Natural killer cell (primary cell): Measurements from ENCODE around the gene MSI2. TPM values are rescaled to one million over a fixed set of nuclear protein-coding genes. Genes with fewer than 3 reads are reported as not detected.

ENCODE experiments used
- ATAC-seq, 3 donors: fragments of 150-1000 bp in 2 of 3; fragments of 200-7000 bp in 1 of 3; cut with Tn5 transposase; 1 replicate in 1 of 3; 2 replicates in 2 of 3; pipeline ENCODE4 v1.10.0; 2021; ENCODE audit warnings: mild to moderate bottlenecking in 2 of 3, moderate library complexity in 2 of 3
- DNase-seq, 2 donors: peaks; one replicate each; pipeline versions ENCODE4 v3.0.0 to v3.0.0-alpha.2; 2013 to 2021; ENCODE audit warnings: mixed read lengths in 1 of 2
- H3K27ac ChIP-seq: one replicate; pipeline ENCODE4 v1.5.1; 2013; ENCODE audit warnings: mild to moderate bottlenecking, low read length
- H3K27me3 ChIP-seq: one replicate; pipeline ENCODE4 v1.6.1; 2013; ENCODE audit warnings: low read length; ENCODE audit not compliant: control insufficient read depth, insufficient read depth
- H3K36me3 ChIP-seq: one replicate; pipeline ENCODE4 v1.6.1; 2013; ENCODE audit warnings: low read length; ENCODE audit not compliant: control insufficient read depth, insufficient read depth
- H3K4me1 ChIP-seq: one replicate; pipeline ENCODE4 v1.6.1; 2013; ENCODE audit warnings: low read length; ENCODE audit not compliant: control insufficient read depth, insufficient read depth
- H3K4me3 ChIP-seq: one replicate; pipeline ENCODE4 v1.5.1; 2013; ENCODE audit warnings: low read length
- H3K9me3 ChIP-seq: one replicate; pipeline ENCODE4 v1.6.1; 2013; ENCODE audit warnings: low read length; ENCODE audit not compliant: control insufficient read depth, insufficient read depth
- H3K27ac Mint-ChIP-seq, 2 donors: one replicate each; pipeline ENCODE4 v1.8.0; 2022; ENCODE audit warnings: mild to moderate bottlenecking in 2 of 2, mixed read lengths in 2 of 2, moderate library complexity in 1 of 2
- H3K27me3 Mint-ChIP-seq, 2 donors: one replicate each; pipeline ENCODE4 v1.8.0; 2022; ENCODE audit warnings: low read depth in 2 of 2, mixed read lengths in 2 of 2
- H3K36me3 Mint-ChIP-seq: one replicate; pipeline ENCODE4 v1.8.0; 2022; ENCODE audit warnings: mixed read lengths
- H3K4me1 Mint-ChIP-seq, 2 donors: one replicate each; pipeline ENCODE4 v1.8.0; 2022; ENCODE audit warnings: mixed read lengths in 2 of 2
- H3K4me3 Mint-ChIP-seq: one replicate; pipeline ENCODE4 v1.8.0; 2022; ENCODE audit warnings: mild to moderate bottlenecking, moderate library complexity, mixed read lengths
- H3K9me3 Mint-ChIP-seq, 2 donors: one replicate each; pipeline ENCODE4 v1.8.0; 2022; ENCODE audit warnings: mixed read lengths in 2 of 2
- CTCF ChIP-seq: fragments of 200-600 bp; IDR thresholded peaks from one replicate; pipeline ENCODE4 v1.8.0; 2022; ENCODE audit warnings: antibody characterized with exemption
- WGBS: methylation state at CpG from one replicate; pipeline ENCODE4 v1.1.7; 2013; ENCODE audit warnings: missing lambda C conversion rate; ENCODE audit not compliant: insufficient coverage; 5-methylcytosine and 5-hydroxymethylcytosine counted together
- intact Hi-C: fragments of 100-400 bp; cut with micrococcal nuclease; formaldehyde crosslinking; loops from one replicate; pipeline ENCODE4 v1.14.2; 2022
- total RNA-seq, 4 donors: library from RNA; stranded (reverse); fragments of 120-200 nt in 1 of 4; gene quantifications; one replicate each; pipeline versions ENCODE4 v1.2.3 to v1.2.4, GENCODE V29; 2013 to 2022

MSI2 gene
- total RNA-seq, 3 donors from 2014 or later (not counting 1 experiment from before 2014, with no cell fraction given): 95.5 to 145 (median 96.8) TPM

GRCh38 chr17:57602896-57603295 lies 346.6 kb downstream of the MSI2 start:
- Mint-ChIP-seq H3K27me3 (no peaks in the 10 kb centered on the region), H3K9me3 (no peaks in the 10 kb centered on the region), H3K4me1 (peaks cover 72 to 87% of the 10 kb centered on the region in 2 donors), H3K27ac (peak overlapping the region in 1 of 2 donors; percentile 89), H3K4me3 (no peak overlapping the region), H3K36me3 (no peaks in the 10 kb centered on the region)
- H3K27ac ChIP-seq: peak overlapping the region; percentile 73
- DNase-seq (no peak), ATAC-seq (no peak)
- no peak for TF ChIP-seq CTCF
- intact Hi-C loops: no loop called here
- H3K9me3 ChIP-seq: no peaks in the 10 kb centered on the region
- no peaks in the 10 kb centered on the region for H3K36me3 ChIP-seq
- H3K27me3 ChIP-seq: no peaks in the 10 kb centered on the region
- 96% methylated on average over 6 of the region's 6 CpGs for WGBS
- H3K4me1 ChIP-seq: peaks cover 87% of the 10 kb centered on the region
- H3K4me3 ChIP-seq: no peak overlapping the region

GRCh38 chr17:57603546-57603945 lies 347.2 kb downstream of the MSI2 start:
- Mint-ChIP-seq H3K27ac (peak overlapping the region; percentile 80 to 89), H3K4me3 (peak overlapping the region; percentile 54), H3K4me1 (peaks cover 65 to 84% of the 10 kb centered on the region in 2 donors), H3K36me3 (no peaks in the 10 kb centered on the region), H3K9me3 (no peaks in the 10 kb centered on the region), H3K27me3 (no peaks in the 10 kb centered on the region)
- Histone ChIP-seq H3K9me3 (no peaks in the 10 kb centered on the region), H3K27ac (peak overlapping the region; percentile 73), H3K27me3 (no peaks in the 10 kb centered on the region), H3K4me1 (peaks cover 89% of the 10 kb centered on the region), H3K36me3 (no peaks in the 10 kb centered on the region), H3K4me3 (no peak overlapping the region)
- DNase-seq (no peak), ATAC-seq (no peak)
- TF ChIP-seq CTCF: no peak
- WGBS: 92% methylated on average over 3 of the region's 3 CpGs
- intact Hi-C loops: no loop called here

GRCh38 chr17:57603978-57604377 lies 347.7 kb downstream of the MSI2 start:
- H3K27me3 Mint-ChIP-seq: no peaks in the 10 kb centered on the region
- peak overlapping the region; percentile 80 to 89 for H3K27ac Mint-ChIP-seq
- H3K36me3 Mint-ChIP-seq: no peaks in the 10 kb centered on the region
- H3K27me3 ChIP-seq: no peaks in the 10 kb centered on the region
- 3% methylated on average over 5 of the region's 5 CpGs for WGBS
- DNase-seq (peak; percentile 35 to 96), ATAC-seq (peak; percentile 60 to 81 (median 76))
- H3K36me3 ChIP-seq: no peaks in the 10 kb centered on the region
- H3K4me3 ChIP-seq: no peak overlapping the region
- peaks cover 89% of the 10 kb centered on the region for H3K4me1 ChIP-seq
- intact Hi-C loops: no loop called here
- H3K4me3 Mint-ChIP-seq: peak overlapping the region; percentile 54
- H3K9me3 ChIP-seq: no peaks in the 10 kb centered on the region
- TF ChIP-seq CTCF: no peak
- peaks cover 61 to 81% of the 10 kb centered on the region in 2 donors for H3K4me1 Mint-ChIP-seq
- H3K9me3 Mint-ChIP-seq: no peaks in the 10 kb centered on the region
- H3K27ac ChIP-seq: peak overlapping the region; percentile 73
